GM19239 (cell line): ENCODE results near the gene WDR72.
"Not testable (repeated sequence)": the region's sequence is repeated elsewhere in the genome, so short reads cannot be mapped to it uniquely, and the experiment has no call there.

Source experiments
- DNase-seq: peaks from one replicate; pipeline ENCODE4 v3.0.0; 2011; ENCODE audit warnings: low spot score; ENCODE audit not compliant: insufficient read length
- FAIRE-seq: peaks from 2 replicates; lab custom pipeline; 2011; peaks lifted over from hg19 to GRCh38; lab: Jason Lieb, UNC

Gene WDR72

DNA sequence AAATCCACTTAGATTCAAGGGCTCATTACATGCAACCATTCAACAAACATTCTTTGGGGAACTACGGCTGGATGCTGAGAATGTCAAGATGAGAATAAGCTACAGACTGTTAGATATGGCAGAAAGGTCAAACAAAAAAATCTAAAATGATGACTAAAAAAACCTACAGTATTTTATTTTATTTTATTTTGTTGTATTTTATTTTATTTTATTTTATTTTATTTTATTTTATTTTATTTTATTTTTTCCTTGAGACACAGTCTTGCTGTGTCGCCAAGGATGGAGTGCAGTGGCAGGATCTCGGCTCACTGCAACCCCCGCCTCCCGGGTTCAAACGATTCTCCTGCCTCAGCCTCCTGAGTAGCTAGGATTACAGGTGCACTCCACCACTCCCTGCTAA lies 46.2 kb downstream of the WDR72 start:
- DNase-seq (no peak), FAIRE-seq (no peak)

DNA sequence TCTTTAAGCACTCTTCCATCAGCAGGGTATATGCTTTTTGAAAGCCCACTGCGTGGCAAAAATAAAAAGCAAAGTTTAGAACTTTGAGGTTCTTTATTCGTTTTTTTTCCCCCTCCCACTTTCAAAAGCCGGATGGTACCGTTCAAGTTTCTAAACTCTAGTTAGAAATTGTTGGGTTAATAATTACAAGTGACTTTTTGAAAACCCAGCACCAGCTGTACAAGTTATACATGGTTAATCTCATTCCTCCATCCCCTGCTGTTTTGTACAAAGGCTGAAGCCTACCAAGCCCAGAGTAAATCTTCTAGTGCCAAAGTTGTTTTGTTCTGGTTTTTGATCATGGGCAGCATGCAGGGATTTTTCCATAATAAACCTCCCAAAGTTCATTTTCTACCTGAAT lies 48.6 kb downstream of the WDR72 start:
- no peak for DNase-seq
- FAIRE-seq, result no peak

DNA sequence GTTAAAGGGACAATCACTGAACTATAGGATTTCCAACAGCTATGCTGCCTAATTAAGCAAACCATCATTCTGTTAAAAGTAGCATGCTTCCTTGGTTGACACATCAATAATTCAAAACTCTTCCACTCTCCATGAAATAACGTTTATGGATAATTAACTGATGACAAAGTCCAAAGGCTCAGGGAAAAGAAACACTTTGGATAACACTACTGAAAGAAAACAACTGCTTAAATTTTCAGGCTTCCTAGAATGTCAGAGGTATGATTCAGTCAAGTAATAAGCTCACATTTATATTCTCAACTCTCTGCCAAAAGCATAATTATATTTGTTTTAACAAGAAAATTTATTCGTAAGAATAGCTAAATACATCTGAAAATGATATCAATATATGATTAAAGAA lies 49.6 kb downstream of the WDR72 start:
- FAIRE-seq, result no peak

DNA sequence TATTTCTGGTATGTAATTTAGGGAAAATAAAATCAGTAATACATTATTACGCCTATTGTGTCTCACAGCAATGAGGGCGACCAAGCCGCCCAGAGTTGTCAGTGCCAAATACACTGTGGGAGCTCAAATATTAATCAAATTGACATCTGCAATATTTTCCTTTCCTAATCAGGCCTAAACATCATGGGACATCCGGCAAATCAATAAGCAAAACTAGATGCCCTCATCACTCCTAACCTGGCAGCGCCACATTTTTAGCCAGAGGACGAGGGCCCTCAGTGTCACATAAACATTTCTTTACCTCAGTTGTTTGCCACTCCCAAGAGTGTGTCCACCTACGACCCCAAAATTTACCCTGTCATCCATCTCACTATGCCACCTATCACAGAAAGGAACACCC lies 64.1 kb downstream of the WDR72 start:
- FAIRE-seq, result no peak
- no peak for DNase-seq

More for the DNA sequence above, 49.6 kb downstream of the WDR72 start:
- DNase-seq, result no peak

DNA sequence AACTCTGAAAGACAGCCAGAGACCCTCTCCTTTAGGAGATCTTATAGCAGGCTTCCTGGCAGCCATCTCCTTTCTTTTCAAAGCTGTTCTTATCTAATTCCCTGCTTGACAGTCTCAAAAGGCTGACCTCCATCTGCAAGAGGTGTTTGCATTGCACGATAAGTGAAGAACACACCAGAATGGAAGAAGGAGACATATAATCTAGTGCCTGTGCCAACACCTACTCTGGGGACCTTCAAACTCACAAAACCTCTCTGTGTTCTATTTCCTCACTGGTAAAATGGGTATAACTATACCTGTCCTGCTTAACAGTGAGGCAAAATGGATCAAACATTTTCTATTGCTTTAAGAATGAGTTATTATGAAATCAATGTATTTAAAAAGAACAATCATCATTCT lies 65.0 kb downstream of the WDR72 start:
- DNase-seq, result no peak
- FAIRE-seq, result no peak

DNA sequence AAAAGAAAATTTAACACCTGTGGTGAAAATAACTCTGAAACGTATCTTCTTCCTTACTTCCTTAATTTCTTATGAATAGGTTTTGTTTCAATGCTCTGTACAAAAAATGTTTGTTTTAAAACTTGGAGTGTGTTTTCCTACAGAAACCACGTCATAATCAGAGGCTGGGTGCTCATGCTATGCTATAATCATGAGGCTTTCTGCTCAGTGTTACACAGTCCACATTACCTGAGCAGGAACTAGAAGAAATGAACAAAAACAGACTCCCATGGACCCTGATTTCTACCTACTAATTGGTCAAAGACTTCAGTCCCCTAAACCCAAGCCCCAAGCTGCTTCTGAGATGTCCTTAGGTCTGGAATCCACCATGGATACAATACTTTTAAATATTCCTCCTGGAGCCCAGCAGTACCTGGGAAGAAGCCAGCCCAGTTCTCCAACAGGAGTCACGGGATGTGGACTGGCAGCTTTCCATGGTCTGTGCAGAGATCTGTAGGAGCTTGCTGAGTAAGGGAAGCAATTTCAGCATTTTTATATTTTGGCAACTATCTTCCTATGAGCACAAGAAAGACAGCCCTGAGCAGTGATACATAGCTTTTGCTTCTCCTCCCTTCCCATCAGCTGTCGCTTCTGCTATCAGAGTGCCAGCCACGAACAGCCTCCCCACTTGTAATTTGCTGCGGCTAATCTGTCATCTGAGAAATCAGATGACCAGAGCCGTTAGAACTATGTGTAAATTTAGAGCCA lies 65.6 kb downstream of the WDR72 start:
- DNase-seq (no peak), FAIRE-seq (no peak)

DNA sequence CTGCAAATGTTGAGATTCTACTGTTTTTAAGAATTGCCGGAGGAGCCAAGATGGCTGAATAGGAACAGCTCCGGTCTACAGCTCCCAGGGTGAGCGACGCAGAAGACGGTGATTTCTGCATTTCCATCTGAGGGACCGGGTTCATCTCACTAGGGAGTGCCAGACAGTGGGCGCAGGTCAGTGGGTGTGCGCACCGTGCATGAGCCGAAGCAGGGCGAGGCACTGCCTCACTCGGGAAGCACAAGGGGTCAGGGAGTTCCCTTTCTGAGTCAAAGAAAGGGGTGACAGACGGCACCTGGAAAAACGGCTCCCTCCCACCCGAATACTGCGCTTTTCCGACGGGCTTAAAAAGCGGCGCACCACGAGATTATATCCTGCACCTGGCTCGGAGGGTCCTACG lies 75.3 kb downstream of the WDR72 start:
- not testable (repeated sequence) for FAIRE-seq, DNase-seq

DNA sequence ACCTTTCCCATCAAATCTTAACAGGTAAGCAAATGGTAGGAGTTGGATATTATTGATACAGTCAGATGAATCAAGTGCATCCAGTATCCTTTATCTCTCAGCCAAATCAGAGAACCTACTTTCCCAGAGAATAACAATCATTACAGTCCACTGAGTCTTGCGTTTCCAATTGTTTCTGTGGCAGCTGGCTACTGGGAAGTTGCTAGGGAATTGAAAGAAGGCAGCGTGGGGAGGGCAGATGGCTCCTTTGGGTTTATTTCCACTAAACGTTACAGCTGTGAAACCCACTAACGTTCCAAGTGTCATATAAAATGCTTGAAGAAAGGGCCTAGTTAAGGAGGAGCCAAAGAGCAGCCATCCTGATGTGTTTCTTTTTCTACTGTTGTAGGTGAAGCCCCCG lies 78.4 kb downstream of the WDR72 start:
- FAIRE-seq (no peak), DNase-seq (no peak)

DNA sequence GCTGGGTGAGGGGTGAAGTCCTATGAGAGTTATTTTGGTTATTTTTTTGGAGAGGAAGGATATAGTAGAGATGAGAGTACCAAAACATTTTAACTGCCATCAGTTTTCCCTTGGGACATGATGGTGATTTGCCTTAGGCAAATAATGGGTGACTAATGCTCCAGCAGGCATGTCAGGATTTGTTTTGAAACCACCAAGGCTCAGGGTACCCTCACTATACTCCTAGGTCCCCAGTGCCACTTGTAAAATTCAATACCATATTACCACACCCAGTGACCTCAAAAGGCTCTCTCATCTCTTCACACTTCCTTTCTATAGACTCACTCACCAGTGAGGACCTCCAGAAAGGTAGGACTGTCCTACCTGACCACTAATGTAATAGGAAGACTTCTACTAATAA lies 83.6 kb downstream of the WDR72 start:
- DNase-seq (no peak), FAIRE-seq (no peak)

DNA sequence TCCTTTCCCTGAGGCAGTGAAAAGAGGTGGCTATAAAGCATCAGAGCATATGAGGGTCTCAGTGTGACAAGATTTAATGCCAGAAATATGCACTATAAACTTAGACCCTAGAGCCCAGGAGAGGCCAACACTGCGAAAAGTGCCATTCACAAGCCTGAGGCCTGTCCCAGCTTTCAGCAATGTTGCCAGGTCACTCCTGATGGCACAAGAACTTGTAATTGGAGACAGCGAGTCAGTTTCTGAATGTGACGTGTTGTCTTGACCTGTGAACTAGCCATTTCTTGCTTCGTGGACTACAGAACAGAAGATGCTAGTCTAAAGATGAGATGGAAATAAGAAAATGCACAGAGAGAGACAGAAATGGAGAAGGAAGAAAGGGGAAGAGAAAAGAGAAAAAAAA lies 87.9 kb downstream of the WDR72 start:
- DNase-seq (no peak), FAIRE-seq (no peak)

DNA sequence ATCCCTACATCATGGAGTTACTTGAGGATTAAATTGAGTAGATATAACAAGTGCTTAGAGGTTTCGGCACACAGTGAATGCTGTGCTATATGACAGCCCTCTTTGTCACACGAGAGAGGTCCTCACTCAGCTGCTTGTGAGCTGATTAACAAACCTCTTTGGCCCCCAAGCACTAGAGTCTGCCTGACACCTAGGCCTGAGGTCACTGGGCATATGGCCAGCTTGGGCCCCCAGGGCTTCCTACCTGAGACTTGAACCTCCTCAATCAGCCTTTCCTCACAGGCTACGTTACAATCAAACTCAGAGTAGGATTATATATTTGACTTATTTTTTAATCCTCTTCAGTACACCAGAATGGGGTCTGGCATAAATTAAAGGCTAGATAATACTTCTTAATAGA lies 88.8 kb downstream of the WDR72 start:
- no peak for DNase-seq
- no peak for FAIRE-seq

DNA sequence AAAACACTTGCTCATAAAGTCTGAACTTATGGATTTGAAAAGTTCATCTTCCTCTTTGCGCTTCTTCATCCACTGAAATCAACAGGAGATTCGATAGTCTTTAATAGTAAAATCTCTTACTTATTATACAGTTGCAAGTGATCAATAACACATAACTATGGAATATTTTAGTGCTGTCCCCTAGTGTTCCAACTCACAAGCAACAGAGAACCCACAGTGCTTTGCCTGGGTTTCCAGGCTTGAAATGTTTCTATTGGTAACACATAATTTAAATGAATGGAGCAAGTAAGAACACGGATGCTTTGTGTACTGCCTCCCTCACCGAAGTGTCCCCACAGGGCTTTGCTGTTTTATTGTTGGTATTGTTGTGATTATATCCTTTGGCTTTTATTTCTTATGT lies 93.5 kb downstream of the WDR72 start:
- FAIRE-seq (no peak), DNase-seq (no peak)

DNA sequence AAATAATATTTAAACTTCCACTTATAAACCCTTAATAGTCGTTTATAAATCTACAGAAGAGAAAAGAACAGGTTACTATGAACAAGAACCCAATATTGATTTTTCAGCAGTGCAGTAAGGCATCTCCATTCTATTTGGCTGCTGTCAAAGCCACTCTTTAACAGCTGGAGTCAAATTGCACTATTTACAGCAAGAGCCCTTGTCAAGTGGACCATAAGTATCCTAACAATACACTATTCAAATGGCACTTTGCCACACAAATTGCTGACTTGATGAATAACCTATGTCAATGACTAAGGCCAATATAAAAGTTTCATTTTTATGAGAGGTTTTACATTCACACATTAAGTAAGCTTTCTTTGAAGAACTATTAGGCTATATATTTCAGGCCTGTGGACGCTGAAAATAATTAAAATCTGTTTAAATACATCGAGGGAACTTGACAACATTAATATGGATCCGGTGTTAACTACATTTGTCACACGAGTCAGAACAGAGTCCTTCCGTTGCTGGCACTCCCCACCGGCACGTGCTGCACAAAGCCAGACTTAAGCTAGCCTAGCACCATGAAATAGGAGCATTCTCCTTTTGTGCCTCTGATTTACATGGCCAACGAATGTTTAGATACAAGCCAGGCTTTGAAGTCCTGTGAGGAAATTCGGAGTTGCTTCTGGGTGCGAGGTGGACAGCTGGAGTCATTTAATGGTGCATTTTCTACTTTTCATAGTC lies 100.5 kb downstream of the WDR72 start:
- DNase-seq (no peak), FAIRE-seq (no peak)

DNA sequence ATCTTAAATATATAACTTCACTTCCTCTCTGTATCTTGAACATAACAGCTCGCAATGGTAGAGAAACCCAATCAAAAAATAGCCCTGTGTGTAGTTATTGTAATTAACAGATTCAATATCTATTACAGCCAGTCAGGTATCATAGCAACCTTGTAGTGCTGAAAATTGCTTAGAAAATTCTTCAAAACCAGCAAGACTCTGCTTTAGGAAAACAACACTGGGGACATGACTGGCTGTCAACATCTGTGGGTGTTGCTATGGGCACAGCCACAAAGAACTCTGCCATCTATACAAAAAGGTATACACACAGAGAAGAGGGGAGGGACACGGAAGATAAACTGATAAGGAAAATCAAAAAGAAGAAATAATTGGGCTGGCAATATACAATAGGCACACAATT lies 101.2 kb downstream of the WDR72 start:
- FAIRE-seq, result no peak
- no peak for DNase-seq

DNA sequence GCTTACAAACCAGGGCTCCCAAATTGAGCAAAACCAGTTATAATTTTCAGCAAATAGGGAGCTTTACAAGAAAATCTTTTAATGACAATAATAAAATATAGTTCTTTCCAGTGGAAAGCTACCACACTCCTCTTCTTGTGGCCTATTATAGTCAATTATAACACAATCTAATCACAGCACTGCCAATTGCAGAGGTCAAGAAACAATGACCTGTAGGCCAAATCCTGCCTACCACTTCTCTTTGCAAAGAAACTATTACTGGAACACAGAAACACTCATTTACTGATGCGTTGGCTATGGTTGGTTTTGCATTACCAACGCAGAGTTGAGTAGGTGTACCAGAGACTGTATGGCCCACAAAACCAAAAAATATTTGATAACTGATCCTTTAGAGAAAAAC lies 110.5 kb downstream of the WDR72 start:
- FAIRE-seq, result no peak
- DNase-seq, result no peak

DNA sequence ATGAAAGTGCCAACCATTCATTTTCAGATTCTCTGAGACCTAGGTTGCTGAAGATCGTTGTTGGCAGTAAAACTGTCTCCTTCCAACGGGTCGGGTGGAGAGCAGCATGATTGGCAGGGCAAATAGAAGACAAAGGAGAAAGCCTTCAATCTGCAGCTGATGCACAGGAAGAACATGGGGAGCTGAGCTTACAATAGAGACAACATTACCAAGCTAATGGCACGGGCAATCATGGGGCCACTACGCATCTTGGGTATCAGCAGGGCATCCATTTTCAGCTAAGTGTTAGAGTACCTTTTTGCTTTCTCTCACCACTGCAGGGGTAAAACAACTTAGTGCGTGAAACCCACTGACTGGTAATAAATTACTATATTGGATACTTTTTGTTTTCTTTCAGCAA lies 114.8 kb downstream of the WDR72 start:
- FAIRE-seq (no peak), DNase-seq (no peak)

DNA sequence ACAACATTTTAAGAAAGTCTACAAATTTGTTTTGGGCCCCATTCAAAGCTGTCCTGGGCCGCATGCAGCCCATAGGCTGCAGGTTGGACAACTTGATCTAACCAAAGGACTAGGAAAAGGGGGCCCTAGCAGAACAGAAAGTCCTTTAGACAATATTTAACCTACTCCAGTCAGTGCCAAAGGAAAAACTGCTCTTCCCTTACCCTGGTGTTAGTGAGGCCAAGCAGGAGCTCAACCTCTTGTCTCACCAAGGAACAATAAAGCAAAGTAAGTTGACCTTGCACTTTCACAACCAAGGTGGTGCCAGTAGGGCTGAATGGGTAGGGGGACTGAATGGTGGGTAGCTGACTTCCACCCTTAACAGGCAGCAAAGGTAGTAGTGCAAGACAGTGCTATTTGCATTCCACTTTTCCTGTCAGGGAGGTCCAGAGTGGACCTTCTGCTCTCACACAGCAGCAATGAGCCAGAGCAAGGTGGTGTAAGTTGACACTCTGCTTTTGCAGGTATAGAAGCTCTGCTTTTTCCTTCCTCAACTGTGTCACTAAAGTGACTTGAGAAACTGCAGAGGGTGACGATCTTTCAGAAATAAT lies 124.9 kb downstream of the WDR72 start:
- FAIRE-seq (no peak), DNase-seq (no peak)

DNA sequence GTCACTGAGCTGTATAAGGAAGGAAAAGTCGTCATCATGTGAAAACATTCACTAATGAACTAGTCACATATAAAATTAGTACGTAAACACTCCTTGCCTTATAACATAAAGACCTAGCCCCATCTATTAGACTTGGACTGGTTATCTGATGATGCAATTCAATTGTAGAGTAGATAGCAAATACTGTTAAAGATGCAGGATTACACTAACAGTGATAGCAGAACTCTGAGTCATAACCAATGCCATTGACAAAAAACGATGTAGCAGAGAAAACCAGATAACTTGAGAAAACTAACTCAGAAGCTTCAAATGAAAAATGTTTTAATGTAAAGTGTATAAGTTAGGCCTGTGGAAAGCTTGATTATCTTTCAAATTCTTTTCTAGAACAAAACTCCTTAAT lies 132.2 kb downstream of the WDR72 start:
- no peak for FAIRE-seq
- no peak for DNase-seq

DNA sequence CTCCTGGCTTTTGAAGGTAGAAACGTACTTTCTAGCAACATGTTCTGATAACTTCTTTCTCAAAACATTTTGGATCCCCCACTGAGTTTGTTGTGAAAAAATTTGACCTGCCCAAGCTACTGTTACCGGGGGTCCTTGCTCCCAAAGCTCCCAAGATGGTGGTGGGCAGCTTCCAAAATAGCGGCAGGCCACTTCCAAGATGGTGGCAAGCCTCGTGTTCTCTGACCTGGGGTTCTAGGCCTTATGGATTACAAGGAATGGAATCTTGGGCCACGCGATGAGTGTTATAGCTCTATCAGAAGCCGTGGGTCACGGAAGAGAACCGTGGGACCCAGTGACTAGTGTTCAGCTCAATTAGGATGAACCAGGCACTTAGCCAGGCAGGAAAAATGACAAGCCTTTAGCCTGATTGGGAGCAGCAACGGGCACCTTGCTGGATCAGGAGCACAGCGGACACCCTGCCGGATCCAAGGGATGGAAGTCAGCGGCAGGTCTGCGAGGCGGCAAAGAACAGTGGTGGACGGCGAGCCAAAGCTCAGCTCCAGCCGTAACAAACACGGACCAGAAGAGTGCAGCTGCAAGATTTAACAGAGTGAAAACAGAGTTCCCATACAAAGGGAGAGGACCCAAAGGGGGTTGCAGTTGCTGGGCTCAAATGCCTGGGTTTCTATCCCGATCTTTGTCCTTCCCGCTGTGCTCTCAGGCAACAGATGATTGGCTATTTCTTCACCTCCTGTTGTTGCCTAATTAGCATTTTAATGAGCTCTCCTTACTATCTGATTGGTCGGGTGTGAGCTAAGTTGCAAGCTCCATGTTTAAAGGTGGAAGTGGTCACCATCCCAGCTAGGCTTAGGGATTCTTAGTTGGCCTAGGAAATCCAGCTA lies 133.3 kb downstream of the WDR72 start:
- DNase-seq (no peak), FAIRE-seq (no peak)

DNA sequence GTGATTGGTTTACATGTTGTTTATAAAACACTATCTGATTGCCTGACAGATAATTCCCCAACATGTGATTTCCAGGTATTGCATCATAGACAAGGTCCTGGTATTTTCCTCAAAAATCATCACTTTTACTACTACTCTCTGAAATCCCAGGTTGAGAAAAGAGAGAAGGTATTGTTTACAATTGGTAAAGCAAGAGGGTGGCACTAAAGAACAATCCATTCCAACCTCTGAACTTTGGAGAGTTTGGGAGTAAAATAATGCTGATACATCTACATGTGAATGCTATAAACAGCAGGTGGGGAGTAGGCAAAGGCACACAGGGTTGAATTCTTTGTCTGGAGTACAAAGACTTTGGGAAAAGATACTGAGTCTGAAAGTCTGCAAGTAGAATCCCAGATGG lies 134.2 kb downstream of the WDR72 start:
- FAIRE-seq (no peak), DNase-seq (no peak)

DNA sequence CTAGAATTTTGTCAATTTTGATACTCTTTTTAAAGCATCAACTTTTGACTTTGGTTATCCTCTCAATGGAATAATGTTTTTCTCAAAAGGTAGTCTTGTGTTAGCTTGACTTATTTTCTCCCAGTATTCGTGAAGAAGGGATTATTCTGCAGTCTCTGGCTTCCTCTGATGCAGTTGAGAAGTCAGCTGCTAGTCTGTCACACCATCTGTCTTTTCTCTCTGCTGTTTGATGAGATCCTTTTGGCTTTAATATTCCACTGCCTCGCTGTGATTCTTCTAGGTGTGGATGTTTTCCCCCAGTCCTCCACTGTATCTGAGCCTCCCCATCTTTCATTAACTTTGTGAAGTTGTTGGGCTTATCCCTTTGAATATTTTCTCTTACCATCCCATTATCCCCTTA lies 141.0 kb downstream of the WDR72 start:
- DNase-seq (no peak), FAIRE-seq (no peak)
